Suprapubic skin (tissue), 4 donors: ENCODE results near the gene COL11A2.

Experiments
- CTCF ChIP-seq, 2 donors: fragments of 200-600 bp in 1 of 2; fragments of 450-650 bp in 1 of 2; sonication (generic) in 1 of 2; IDR thresholded peaks; one replicate each; pipeline ENCODE4 v1.5.1; 2016 to 2019; ENCODE audit warnings: antibody characterized with exemption in 2 of 2, mild to moderate bottlenecking in 1 of 2, moderate library complexity in 1 of 2
- EP300 ChIP-seq: sonication (generic); formaldehyde crosslinking; IDR thresholded peaks from one replicate; pipeline ENCODE4 v1.6.1; 2017; ENCODE audit warnings: antibody characterized with exemption
- POLR2A ChIP-seq, 2 donors: fragments of 450-650 bp; IDR thresholded peaks; one replicate each; pipeline ENCODE4 v1.6.1; 2017; ENCODE audit warnings: antibody characterized with exemption in 2 of 2, mild to moderate bottlenecking in 2 of 2, moderate library complexity in 2 of 2
- POLR2AphosphoS5 ChIP-seq, 3 donors: sonication (generic); formaldehyde crosslinking; IDR thresholded peaks; one replicate each; pipeline ENCODE4 v1.6.1; 2017; ENCODE audit warnings: antibody characterized with exemption in 3 of 3

DNA sequence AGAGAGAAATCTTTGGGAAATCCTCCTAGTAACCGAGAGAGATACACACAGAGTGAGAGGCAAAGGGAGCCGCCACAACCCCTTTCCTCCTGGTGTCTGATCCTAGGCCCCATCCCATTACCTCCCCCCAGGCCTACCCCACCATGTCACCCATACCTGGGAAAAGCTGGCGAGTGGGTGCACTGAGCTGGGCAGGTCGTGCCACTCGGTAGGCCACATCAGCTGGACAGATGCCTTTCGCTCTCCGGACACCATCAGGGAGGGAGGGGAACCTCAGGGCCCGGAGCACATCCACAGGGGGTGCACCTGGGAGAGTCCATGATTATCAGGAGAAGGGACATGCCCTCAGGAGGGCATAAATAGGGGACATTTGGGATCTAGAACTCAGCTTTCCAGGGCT lies 3.1 kb downstream of the COL11A2 start:
- TF ChIP-seq CTCF (IDR thresholded peaks at IDR 0.05): no peak
- TF ChIP-seq POLR2A (IDR thresholded peaks at IDR 0.05): no peak
- no peak for TF ChIP-seq POLR2AphosphoS5 (IDR thresholded peaks at IDR 0.05)
- no peak for TF ChIP-seq EP300
